Cerebellar nuclear complex (tissue), 1 donor: Measurements from ENCODE around the gene LRRC75A.
"Not testable (repeated sequence)": the region's sequence is repeated elsewhere in the genome, so short reads cannot be mapped to it uniquely, and the experiment has no call there.

Experiments
- DNase-seq, 2 experiments: peaks; one replicate each; lab custom pipeline; 2025; lab: John Stamatoyannopoulos, UW

The LRRC75A gene

GRCh38 chr17:16450028-16450427 is 42.0 kb downstream of the LRRC75A start:
- DNase-seq = no peak

GRCh38 chr17:16449121-16449570 is 42.8 kb downstream of the LRRC75A start:
- DNase-seq = no peak

GRCh38 chr17:16448490-16448889 is 43.5 kb downstream of the LRRC75A start:
- no peak for DNase-seq

- no peak for DNase-seq
Measured at GRCh38 chr17:16447676-16448075, 44.3 kb downstream of the LRRC75A start.

GRCh38 chr17:16446338-16446983 is 45.5 kb downstream of the LRRC75A start:
- DNase-seq = no peak

GRCh38 chr17:16444258-16444886 is 47.6 kb downstream of the LRRC75A start:
- DNase-seq = no peak

- DNase-seq = no peak
Measured at GRCh38 chr17:16443511-16444257, 48.3 kb downstream of the LRRC75A start.

GRCh38 chr17:16442594-16443510 is 49.1 kb downstream of the LRRC75A start:
- DNase-seq = no peak

GRCh38 chr17:16442141-16442540 is 49.9 kb downstream of the LRRC75A start:
- no peak for DNase-seq

- no peak for DNase-seq
Measured at GRCh38 chr17:16440901-16441629, 50.9 kb downstream of the LRRC75A start.

- not testable (repeated sequence) for DNase-seq
Measured at GRCh38 chr17:16440354-16440753, 51.6 kb downstream of the LRRC75A start.

GRCh38 chr17:16439811-16440351 is 52.1 kb downstream of the LRRC75A start:
- DNase-seq = no peak

- DNase-seq = no peak
Measured at GRCh38 chr17:16439303-16439791, 52.6 kb downstream of the LRRC75A start.

GRCh38 chr17:16438557-16439302 is 53.3 kb downstream of the LRRC75A start:
- DNase-seq = peak; percentile 74 to 79

- DNase-seq = no peak
Measured at GRCh38 chr17:16438173-16438556, 53.8 kb downstream of the LRRC75A start.

- no peak for DNase-seq
Measured at GRCh38 chr17:16437083-16437482, 54.9 kb downstream of the LRRC75A start.

- no peak for DNase-seq
Measured at GRCh38 chr17:16435925-16436886, 55.8 kb downstream of the LRRC75A start.

- no peak for DNase-seq
Measured at GRCh38 chr17:16434662-16435061, 57.3 kb downstream of the LRRC75A start.

- no peak for DNase-seq
Measured at GRCh38 chr17:16433514-16433913, 58.5 kb downstream of the LRRC75A start.
